ENCODE results near the gene CMKLR1.

GRCh38 chr12:108320507-108321293, 18.4 kb downstream of the CMKLR1 start:
- TF ChIP-seq EZH2 (optimal IDR thresholded peaks at IDR 0.05; ENCODE audit: low read depth, low read length) = no peak
- no peak for TF ChIP-seq CTCF (IDR thresholded peaks at IDR 0.05; ENCODE audit: low read length)
- TF ChIP-seq EZH2phosphoT487 (IDR thresholded peaks at IDR 0.05; ENCODE audit: low read length) = no peak

Measured in MM.1S (cell line).